Measurements from ENCODE around the gene SCUBE1. TPM values are rescaled to one million over a fixed set of nuclear protein-coding genes. Genes with fewer than 3 reads are reported as not detected.

SCUBE1 gene
- total and polyA plus RNA-seq, 10 of the 15 experiments (the other 5 are each of a cell fraction or from before 2014, with no cell fraction given): not detected

GRCh38 chr22:43187171-43188099, 155.7 kb downstream of the SCUBE1 start (continued):
- TF ChIP-seq CTCF (IDR thresholded peaks at IDR 0.05 in 2 of 3, conservative IDR thresholded peaks at IDR 0.05 in 1 of 3; ENCODE audit: control insufficient read depth in 2 of 3, extremely low read depth in 1 of 3, insufficient read depth in 1 of 3, low read depth in 3 of 3, low read length in 3 of 3) (peak; percentile 48 to 73 (median 60); a peak in 5 of 6 replicates), ZNF207 (IDR thresholded peaks at IDR 0.05; ENCODE audit: borderline replicate concordance) (peak; percentile 99), LARP7 (IDR thresholded peaks at IDR 0.05) (peak; percentile 69; the same call in 1 of the 2 replicates), TAF1 (IDR thresholded peaks at IDR 0.05; ENCODE audit: borderline replicate concordance, low read depth, low read length) (peak; percentile 72; the same call in 1 of the 2 replicates), RELA (IDR thresholded peaks at IDR 0.05; ENCODE audit: borderline replicate concordance, partially characterized antibody) (peak; percentile 92), SMAD1 (IDR thresholded peaks at IDR 0.05; ENCODE audit: low read depth, partially characterized antibody) (peak; percentile 69), PBX3 (IDR thresholded peaks at IDR 0.05; ENCODE audit: insufficient replicate concordance, low read depth, low read length) (no peak), SUPT20H (IDR thresholded peaks at IDR 0.05; ENCODE audit: borderline replicate concordance, control insufficient read depth, low read depth, low read length) (no peak), USF1 (IDR thresholded peaks at IDR 0.05; ENCODE audit: borderline replicate concordance, extremely low read length, insufficient read depth, low read depth, low read length) (peak; percentile 2), MEF2B (IDR thresholded peaks at IDR 0.05; ENCODE audit: partially characterized antibody, poor library complexity, severe bottlenecking) (peak; percentile 24), GABPA (IDR thresholded peaks at IDR 0.05; ENCODE audit: low read depth) (peak; percentile 88), MLLT1 (IDR thresholded peaks at IDR 0.05) (peak; percentile 74), ATF2 (IDR thresholded peaks at IDR 0.05; ENCODE audit: low read length) (no peak), NBN (IDR thresholded peaks at IDR 0.05) (peak; percentile 89), NFIC (IDR thresholded peaks at IDR 0.05; ENCODE audit: low read depth, low read length) (no peak), IKZF2 (IDR thresholded peaks at IDR 0.05) (peak in 1 of 2 experiments; percentile 22; a peak in 1 of 4 replicates), POLR2A (IDR thresholded peaks at IDR 0.05; ENCODE audit: low read depth, low read length) (peak; percentile 95), BHLHE40 (IDR thresholded peaks at IDR 0.05; ENCODE audit: borderline replicate concordance in 1 of 2, low read depth in 2 of 2, low read length in 1 of 2) (peak; percentile 71 to 90; a peak in 3 of 4 replicates), MYB (IDR thresholded peaks at IDR 0.05; ENCODE audit: borderline replicate concordance, low read depth, low read length) (no peak), MAX (IDR thresholded peaks at IDR 0.05; ENCODE audit: low read depth, low read length) (peak; percentile 42; the same call in 1 of the 2 replicates), SMAD5 (IDR thresholded peaks at IDR 0.05; ENCODE audit: low read depth) (0 out of 2 replicates have a peak, but pooled peaks have one; percentile 26)

Data from GM12878 (cell line).